Nephron (organoid): ENCODE results near the gene PLEKHH3.
"Not testable (repeated sequence)": the region's sequence is repeated elsewhere in the genome, so short reads cannot be mapped to it uniquely, and the experiment has no call there.

Experiments
- H3K27ac Mint-ChIP-seq, 3 experiments: 2 replicates each; pipeline ENCODE4 v1.8.0; 2020; ENCODE audit warnings: mixed read lengths in 3 of 3, mild to moderate bottlenecking in 2 of 3, moderate library complexity in 1 of 3
- H3K27me3 Mint-ChIP-seq: 2 replicates; pipeline ENCODE4 v1.8.0; 2021; ENCODE audit warnings: low read depth, mild to moderate bottlenecking, moderate library complexity, mixed read lengths
- H3K36me3 Mint-ChIP-seq: 2 replicates; pipeline ENCODE4 v1.8.0; 2020; ENCODE audit warnings: low read depth, mixed read lengths
- H3K4me1 Mint-ChIP-seq: 2 replicates; pipeline ENCODE4 v1.8.0; 2020; ENCODE audit warnings: mixed read lengths
- H3K4me3 Mint-ChIP-seq, 3 experiments: 2 replicates each; pipeline ENCODE4 v1.8.0; 2020; ENCODE audit warnings: mild to moderate bottlenecking in 3 of 3, mixed read lengths in 3 of 3, moderate library complexity in 2 of 3
- H3K9me3 Mint-ChIP-seq: 2 replicates; pipeline ENCODE4 v1.8.0; 2020; ENCODE audit warnings: mixed read lengths
- CTCF ChIP-seq, 3 experiments: fragments of 200-600 bp; sonication (generic); IDR thresholded peaks; one replicate each; pipeline ENCODE4 v1.5.0; 2021; ENCODE audit warnings: antibody characterized with exemption in 3 of 3; ENCODE audit not compliant: unreplicated experiment in 3 of 3

Gene PLEKHH3

GRCh38 chr17:42660692-42661345 is 16.0 kb downstream of the PLEKHH3 start:
- peaks cover 4% of the 10 kb centered on the region for H3K27me3 Mint-ChIP-seq
- H3K9me3 Mint-ChIP-seq = no peaks in the 10 kb centered on the region
- peaks cover 27% of the 10 kb centered on the region for H3K36me3 Mint-ChIP-seq
- peak overlapping the region in 2 of 3 experiments; percentile 0 to 4 for H3K27ac Mint-ChIP-seq
- TF ChIP-seq CTCF (IDR thresholded peaks at IDR 0.05; ENCODE audit: unreplicated experiment in 3 of 3) = no peak
- peak overlapping the region; percentile 72 to 77 (median 73) for H3K4me3 Mint-ChIP-seq
- H3K4me1 Mint-ChIP-seq = peaks cover 17% of the 10 kb centered on the region

- Mint-ChIP-seq H3K4me1 (peaks cover 22% of the 10 kb centered on the region), H3K36me3 (peaks cover 20% of the 10 kb centered on the region), H3K4me3 (peak overlapping the region; percentile 91 to 93 (median 92)), H3K27ac (peak overlapping the region in 1 of 3 experiments; percentile 90)
- H3K9me3 Mint-ChIP-seq, H3K27me3 Mint-ChIP-seq: not testable (repeated sequence)
These were observed 16.9 kb downstream of the PLEKHH3 start for GRCh38 chr17:42659932-42660274.

- TF ChIP-seq CTCF (IDR thresholded peaks at IDR 0.05; ENCODE audit: unreplicated experiment in 3 of 3) = no peak
- Mint-ChIP-seq H3K27ac (peak within 1 kb of the TSS; percentile 84 to 90 (median 90)), H3K4me3 (peak within 1 kb of the TSS; percentile 91 to 93 (median 92)), H3K27me3 (peaks cover 4% of the 10 kb centered on the region), H3K9me3 (no peaks in the 10 kb centered on the region), H3K4me1 (peaks cover 26% of the 10 kb centered on the region), H3K36me3 (peaks cover 18% of the 10 kb centered on the region)
These were observed 17.5 kb downstream of the PLEKHH3 start, which contains the start of gene TUBG2 for GRCh38 chr17:42659079-42659931. TSS of gene TUBG2 (plus strand) at chr17:42659284. CDS start at chr17:42659504, 220 bp downstream.

GRCh38 chr17:42657824-42658588 is 18.8 kb downstream of the PLEKHH3 start:
- Mint-ChIP-seq H3K9me3 (no peaks in the 10 kb centered on the region), H3K27me3 (peaks cover 4% of the 10 kb centered on the region), H3K4me1 (peaks cover 33% of the 10 kb centered on the region), H3K4me3 (peak overlapping the region; percentile 75 to 93 (median 91)), H3K36me3 (peaks cover 11% of the 10 kb centered on the region), H3K27ac (peak overlapping the region; percentile 65 to 84 (median 70))
- no peak for TF ChIP-seq CTCF (IDR thresholded peaks at IDR 0.05; ENCODE audit: unreplicated experiment in 3 of 3)

GRCh38 chr17:42655528-42655927 is 21.3 kb downstream of the PLEKHH3 start:
- H3K4me3 Mint-ChIP-seq = peak overlapping the region in 2 of 3 experiments; percentile 24 to 35
- no peak for TF ChIP-seq CTCF (IDR thresholded peaks at IDR 0.05; ENCODE audit: unreplicated experiment in 3 of 3)
- peak overlapping the region in 2 of 3 experiments; percentile 1 to 10 for H3K27ac Mint-ChIP-seq
- peaks cover 3% of the 10 kb centered on the region for H3K36me3 Mint-ChIP-seq
- H3K27me3 Mint-ChIP-seq = peaks cover 3% of the 10 kb centered on the region
- H3K4me1 Mint-ChIP-seq = peaks cover 30% of the 10 kb centered on the region
- H3K9me3 Mint-ChIP-seq = no peaks in the 10 kb centered on the region
